BJ (cell line): ENCODE results near the gene CDH23. TPM values are rescaled to one million over a fixed set of nuclear protein-coding genes. Genes with fewer than 3 reads are reported as not detected.

Experiments used
- CTCF ChIA-PET: fragments of 350-600 bp; formaldehyde crosslinking; extraction: SDS; loops from one replicate; lab custom pipeline; 2021; ENCODE audit warnings: antibody characterized with exemption, inconsistent platforms; lab: Yijun Ruan, JAX
- POLR2A ChIA-PET: fragments of 300-600 bp; sonication (Branson Sonifier 250); formaldehyde crosslinking; extraction: SDS; loops from one replicate; lab custom pipeline; 2021; ENCODE audit warnings: antibody characterized with exemption; lab: Charles Lee
- DNase-seq: peaks from one replicate; pipeline ENCODE4 v3.0.0-alpha.2; 2011; ENCODE audit warnings: low read depth
- H3K27me3 ChIP-seq: 2 replicates; pipeline ENCODE4 v1.6.0; 2011; ENCODE audit warnings: low read length; ENCODE audit not compliant: control insufficient read depth, insufficient read depth
- H3K36me3 ChIP-seq: 2 replicates; pipeline ENCODE4 v1.5.1; 2011; ENCODE audit warnings: low read length; ENCODE audit not compliant: control insufficient read depth, insufficient read depth
- H3K4me3 ChIP-seq: 2 replicates; pipeline ENCODE4 v1.5.1; 2011; ENCODE audit warnings: low read depth, mild to moderate bottlenecking, control low read depth, low read length
- polyA plus RNA-seq: library from polyadenylated mRNA; depleted of rRNA; stranded (reverse); fragments of >200 nt; gene quantifications from 2 replicates; pipeline ENCODE4 v1.2.3, GENCODE V29; 2011
- TF ChIP-seq, protein P1 (sequence below): IDR thresholded peaks from 2 replicates; pipeline ENCODE4 v1.5.1; 2011; ENCODE audit warnings: low read depth, mild to moderate bottlenecking, control low read depth, inconsistent platforms, low read length, moderate library complexity; ENCODE audit not compliant: insufficient read depth

Gene CDH23
- polyA plus RNA-seq, 1 experiment: 0.05 TPM

- ChIA-PET POLR2A (no interaction called here), CTCF (interaction anchor here (1.4 to 12.3 kb wide), 2 partner anchors 6 to 296 kb away, joined by 3 to 89 read pairs; partner anchors contain the start of gene SLC29A3)
- H3K27me3 ChIP-seq: peaks cover 10% of the 10 kb centered on the region
- H3K4me3 ChIP-seq: no peak overlapping the region
- DNase-seq: no peak
- no peaks in the 10 kb centered on the region for H3K36me3 ChIP-seq
- TF ChIP-seq, protein P1, sequence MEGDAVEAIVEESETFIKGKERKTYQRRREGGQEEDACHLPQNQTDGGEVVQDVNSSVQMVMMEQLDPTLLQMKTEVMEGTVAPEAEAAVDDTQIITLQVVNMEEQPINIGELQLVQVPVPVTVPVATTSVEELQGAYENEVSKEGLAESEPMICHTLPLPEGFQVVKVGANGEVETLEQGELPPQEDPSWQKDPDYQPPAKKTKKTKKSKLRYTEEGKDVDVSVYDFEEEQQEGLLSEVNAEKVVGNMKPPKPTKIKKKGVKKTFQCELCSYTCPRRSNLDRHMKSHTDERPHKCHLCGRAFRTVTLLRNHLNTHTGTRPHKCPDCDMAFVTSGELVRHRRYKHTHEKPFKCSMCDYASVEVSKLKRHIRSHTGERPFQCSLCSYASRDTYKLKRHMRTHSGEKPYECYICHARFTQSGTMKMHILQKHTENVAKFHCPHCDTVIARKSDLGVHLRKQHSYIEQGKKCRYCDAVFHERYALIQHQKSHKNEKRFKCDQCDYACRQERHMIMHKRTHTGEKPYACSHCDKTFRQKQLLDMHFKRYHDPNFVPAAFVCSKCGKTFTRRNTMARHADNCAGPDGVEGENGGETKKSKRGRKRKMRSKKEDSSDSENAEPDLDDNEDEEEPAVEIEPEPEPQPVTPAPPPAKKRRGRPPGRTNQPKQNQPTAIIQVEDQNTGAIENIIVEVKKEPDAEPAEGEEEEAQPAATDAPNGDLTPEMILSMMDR: no peak
Observed at GRCh38 chr10:71615538-71616329, 219.0 kb downstream of the CDH23 start.

GRCh38 chr10:71616817-71617654 lies 220.3 kb downstream of the CDH23 start:
- CTCF ChIA-PET: interaction anchor here (1.1 to 12.3 kb wide), 4 partner anchors 7 to 303 kb away, joined by 3 to 89 read pairs (median 4); partner anchors contain the start of gene SLC29A3
- POLR2A ChIA-PET: no interaction called here
- DNase-seq: no peak
- H3K36me3 ChIP-seq: no peaks in the 10 kb centered on the region
- H3K27me3 ChIP-seq: peaks cover 8% of the 10 kb centered on the region
- TF ChIP-seq, protein P1: no peak
- no peak overlapping the region for H3K4me3 ChIP-seq

DNA sequence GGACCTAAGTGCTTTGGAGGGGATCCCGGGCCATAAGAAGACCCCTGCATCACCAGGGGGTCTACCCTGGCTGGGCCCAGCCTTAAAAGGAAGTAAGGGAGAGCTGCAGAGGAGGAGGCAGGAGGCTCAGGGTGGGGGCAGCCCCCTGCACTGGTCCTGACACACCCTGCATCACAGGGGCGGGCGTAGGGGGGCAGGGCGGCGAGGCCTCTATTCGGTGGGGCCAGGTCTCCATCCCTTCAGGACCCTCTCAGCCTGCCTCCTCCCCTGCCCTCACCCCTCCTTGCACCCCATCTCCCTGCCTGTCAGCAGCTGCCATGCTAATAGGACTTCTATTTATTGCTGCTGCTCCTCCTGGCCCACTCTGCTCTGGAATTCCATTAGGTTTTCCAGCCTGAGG lies 221.5 kb downstream of the CDH23 start:
- TF ChIP-seq, protein P1: no peak
- POLR2A ChIA-PET: no interaction called here
- no peak for DNase-seq
- Histone ChIP-seq H3K27me3 (peaks cover 8% of the 10 kb centered on the region), H3K4me3 (no peak overlapping the region), H3K36me3 (no peaks in the 10 kb centered on the region)
- CTCF ChIA-PET: interaction anchor here (12.3 kb wide), 1 partner anchor 8 kb away, joined by 89 read pairs; no protein-coding TSS in a partner anchor

DNA sequence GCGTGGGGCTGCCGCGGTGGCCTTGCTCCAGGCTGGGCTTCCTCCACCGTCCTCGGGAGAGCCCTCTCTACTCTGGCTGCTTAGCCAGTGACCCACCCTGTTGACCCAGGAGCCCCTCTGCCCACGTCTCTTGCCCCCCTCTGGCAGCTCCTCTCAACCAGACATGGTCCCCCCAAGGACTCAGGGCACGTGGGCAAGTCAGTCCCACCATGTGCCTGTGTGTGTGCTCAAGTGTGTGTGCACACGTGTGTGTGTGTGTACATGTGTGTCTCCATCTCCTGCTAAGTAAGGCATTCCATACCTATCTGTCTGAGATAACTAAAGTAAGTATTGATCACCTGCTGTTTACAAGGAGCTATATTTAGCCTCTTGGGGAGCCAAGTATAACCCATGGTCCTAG lies 221.9 kb downstream of the CDH23 start:
- Histone ChIP-seq H3K27me3 (peaks cover 7% of the 10 kb centered on the region), H3K4me3 (no peak overlapping the region), H3K36me3 (no peaks in the 10 kb centered on the region)
- POLR2A ChIA-PET: no interaction called here
- TF ChIP-seq, protein P1: no peak
- CTCF ChIA-PET: interaction anchor here (12.3 kb wide), 1 partner anchor 8 kb away, joined by 89 read pairs; no protein-coding TSS in a partner anchor
- no peak for DNase-seq

- DNase-seq: no peak
- Histone ChIP-seq H3K36me3 (no peaks in the 10 kb centered on the region), H3K27me3 (no peaks in the 10 kb centered on the region), H3K4me3 (no peak overlapping the region)
- POLR2A ChIA-PET: no interaction called here
- CTCF ChIA-PET: interaction anchor here (1.2 to 12.3 kb wide), 3 partner anchors 10 to 234 kb away, joined by 3 to 89 read pairs (median 4); no protein-coding TSS in a partner anchor
- TF ChIP-seq, protein P1: no peak
Observed at GRCh38 chr10:71620642-71621041, 223.9 kb downstream of the CDH23 start.
